DND-41 (cell line): ENCODE results near the gene SORBS1.

Source experiments
- ATAC-seq: fragments of 200-7000 bp; cut with Tn5 transposase; 3 replicates; pipeline ENCODE4 v1.9.1; 2021; ENCODE audit warnings: low read depth; ENCODE audit not compliant: insufficient read depth
- DNase-seq: peaks from one replicate; pipeline ENCODE4 v3.0.0-alpha.2; 2020
- H2AFZ ChIP-seq: 2 replicates; pipeline ENCODE4 v1.6.0; 2012; ENCODE audit warnings: low read depth, low read length
- H3K27ac ChIP-seq: 2 replicates; pipeline ENCODE4 v1.5.1; 2012; ENCODE audit warnings: low read length, inconsistent platforms
- H3K27me3 ChIP-seq: fragments of 200-600 bp; sonication (generic); 2 replicates; pipeline ENCODE4 v1.6.0; 2012; ENCODE audit warnings: low read length, mild to moderate bottlenecking, inconsistent platforms; ENCODE audit not compliant: insufficient read depth, poor library complexity
- H3K36me3 ChIP-seq: 2 replicates; pipeline ENCODE4 v1.5.1; 2012; ENCODE audit warnings: low read length, inconsistent platforms; ENCODE audit not compliant: insufficient read depth
- H3K4me1 ChIP-seq: 2 replicates; pipeline ENCODE4 v1.5.1; 2012; ENCODE audit warnings: mild to moderate bottlenecking, low read length; ENCODE audit not compliant: insufficient read depth
- H3K4me2 ChIP-seq: 2 replicates; pipeline ENCODE4 v1.6.0; 2012; ENCODE audit warnings: mild to moderate bottlenecking, moderate library complexity, low read length, inconsistent platforms; ENCODE audit not compliant: insufficient read depth
- H3K4me3 ChIP-seq, 2 experiments: fragments of 200-600 bp in 1 of 2; shearing (Covaris generic) in 1 of 2; 2 replicates each; pipeline ENCODE4 v1.5.1; 2012 to 2016; ENCODE audit warnings: inconsistent platforms in 2 of 2, low read length in 2 of 2, mild to moderate bottlenecking in 2 of 2, low read depth in 1 of 2, moderate library complexity in 1 of 2
- H3K79me2 ChIP-seq: 2 replicates; pipeline ENCODE4 v1.6.0; 2012; ENCODE audit warnings: low read length, inconsistent platforms; ENCODE audit not compliant: insufficient read depth
- H3K9ac ChIP-seq: 2 replicates; pipeline ENCODE4 v1.6.0; 2012; ENCODE audit warnings: low read depth, mild to moderate bottlenecking, inconsistent platforms, low read length, moderate library complexity
- H3K9me3 ChIP-seq: 2 replicates; pipeline ENCODE4 v1.5.1; 2012; ENCODE audit warnings: low read length, moderate library complexity, mild to moderate bottlenecking, inconsistent platforms; ENCODE audit not compliant: insufficient read depth, severe bottlenecking
- H4K20me1 ChIP-seq: 2 replicates; pipeline ENCODE4 v1.6.0; 2012; ENCODE audit warnings: low read length; ENCODE audit not compliant: insufficient read depth
- CTCF ChIP-seq: IDR thresholded peaks from 2 replicates; pipeline ENCODE4 v1.5.1; 2012; ENCODE audit warnings: borderline replicate concordance, low read length, moderate library complexity, mild to moderate bottlenecking; ENCODE audit not compliant: poor library complexity, severe bottlenecking; ENCODE audit errors: extremely low read depth
- EZH2 ChIP-seq: IDR thresholded peaks from 3 replicates; pipeline ENCODE4 v1.6.1; 2012; ENCODE audit warnings: borderline replicate concordance, low read depth, mild to moderate bottlenecking, moderate library complexity, low read length, inconsistent platforms; ENCODE audit not compliant: severe bottlenecking

The SORBS1 gene

GRCh38 chr10:95337423-95338160, 223.6 kb downstream of the SORBS1 start:
- no peak for DNase-seq
- TF ChIP-seq CTCF (no peak), EZH2 (no peak)
- Histone ChIP-seq H3K9ac (no peak overlapping the region), H3K4me1 (no peaks in the 10 kb centered on the region), H4K20me1 (no peaks in the 10 kb centered on the region), H3K9me3 (no peaks in the 10 kb centered on the region), H3K36me3 (no peaks in the 10 kb centered on the region), H3K79me2 (no peaks in the 10 kb centered on the region), H3K4me3 (no peak overlapping the region), H3K27me3 (peaks cover 2% of the 10 kb centered on the region), H3K4me2 (no peak overlapping the region), H2AFZ (no peak overlapping the region), H3K27ac (no peak overlapping the region)
- ATAC-seq, result no peak

- Histone ChIP-seq H3K4me2 (no peak overlapping the region), H3K36me3 (no peaks in the 10 kb centered on the region), H4K20me1 (no peaks in the 10 kb centered on the region), H3K79me2 (no peaks in the 10 kb centered on the region), H2AFZ (no peak overlapping the region), H3K27ac (no peak overlapping the region), H3K27me3 (peaks cover 2% of the 10 kb centered on the region), H3K4me1 (no peaks in the 10 kb centered on the region), H3K9ac (no peak overlapping the region), H3K4me3 (no peak overlapping the region), H3K9me3 (no peaks in the 10 kb centered on the region)
- ATAC-seq (no peak), DNase-seq (no peak)
- no peak for TF ChIP-seq CTCF
- no peak for TF ChIP-seq EZH2
Measured at GRCh38 chr10:95336702-95337101, 224.5 kb downstream of the SORBS1 start.

GRCh38 chr10:95335933-95336699, 225.1 kb downstream of the SORBS1 start:
- H3K4me3 ChIP-seq, result no peak overlapping the region
- TF ChIP-seq EZH2 (no peak), CTCF (no peak)
- DNase-seq (no peak), ATAC-seq (no peak)
- no peaks in the 10 kb centered on the region for H3K9me3 ChIP-seq
- H3K27ac ChIP-seq, result no peak overlapping the region
- no peaks in the 10 kb centered on the region for H3K4me1 ChIP-seq
- H4K20me1 ChIP-seq, result no peaks in the 10 kb centered on the region
- no peak overlapping the region for H3K4me2 ChIP-seq
- no peak overlapping the region for H2AFZ ChIP-seq
- peaks cover 2% of the 10 kb centered on the region for H3K27me3 ChIP-seq
- no peaks in the 10 kb centered on the region for H3K79me2 ChIP-seq
- no peak overlapping the region for H3K9ac ChIP-seq
- no peaks in the 10 kb centered on the region for H3K36me3 ChIP-seq
